GM12801 (cell line): ENCODE results near the gene CAMK2B.

ENCODE experiments used
- TF ChIP-seq, protein P1 (sequence below): IDR thresholded peaks from one replicate; pipeline ENCODE4 v1.5.1; 2011; ENCODE audit warnings: control low read depth; ENCODE audit not compliant: insufficient read length; ENCODE audit errors: extremely low read depth

Gene CAMK2B

DNA sequence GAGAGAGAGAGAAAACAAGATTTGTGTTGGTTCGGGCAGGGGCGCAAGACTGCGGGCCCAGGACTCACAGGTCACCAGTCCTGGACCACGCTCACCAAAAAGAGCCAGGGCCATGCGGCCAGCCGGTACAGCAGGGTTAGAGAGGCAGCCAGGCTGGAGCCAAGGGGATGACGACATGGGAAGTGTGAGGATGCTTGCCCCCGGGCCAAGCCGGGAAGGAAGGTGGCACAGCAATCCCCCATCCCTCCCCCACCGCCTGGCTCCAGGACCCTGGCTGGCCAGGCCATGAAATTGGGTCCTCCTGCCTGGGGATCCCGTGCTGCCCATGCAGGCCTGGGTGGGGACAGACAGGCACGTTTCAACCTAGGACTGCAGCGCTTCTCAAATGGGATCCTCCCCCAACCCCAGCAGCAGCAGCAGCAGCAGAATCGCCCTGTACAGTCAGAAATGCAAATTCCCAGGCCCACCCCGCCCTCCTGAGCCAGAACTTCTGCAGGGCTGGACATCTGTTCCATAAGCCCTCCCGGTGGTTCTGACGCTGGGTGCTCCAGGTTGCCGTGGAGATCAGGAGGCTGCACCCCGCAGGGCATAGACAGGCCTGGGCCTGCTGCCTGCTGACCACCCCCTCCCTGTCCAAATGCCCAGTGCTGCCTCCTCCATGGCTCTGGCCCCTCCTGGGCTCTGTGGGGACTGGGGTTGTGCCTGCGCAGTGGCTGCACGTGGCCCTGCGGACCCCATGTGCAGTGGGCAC lies 89.6 kb downstream of the CAMK2B start:
- TF ChIP-seq, protein P1, sequence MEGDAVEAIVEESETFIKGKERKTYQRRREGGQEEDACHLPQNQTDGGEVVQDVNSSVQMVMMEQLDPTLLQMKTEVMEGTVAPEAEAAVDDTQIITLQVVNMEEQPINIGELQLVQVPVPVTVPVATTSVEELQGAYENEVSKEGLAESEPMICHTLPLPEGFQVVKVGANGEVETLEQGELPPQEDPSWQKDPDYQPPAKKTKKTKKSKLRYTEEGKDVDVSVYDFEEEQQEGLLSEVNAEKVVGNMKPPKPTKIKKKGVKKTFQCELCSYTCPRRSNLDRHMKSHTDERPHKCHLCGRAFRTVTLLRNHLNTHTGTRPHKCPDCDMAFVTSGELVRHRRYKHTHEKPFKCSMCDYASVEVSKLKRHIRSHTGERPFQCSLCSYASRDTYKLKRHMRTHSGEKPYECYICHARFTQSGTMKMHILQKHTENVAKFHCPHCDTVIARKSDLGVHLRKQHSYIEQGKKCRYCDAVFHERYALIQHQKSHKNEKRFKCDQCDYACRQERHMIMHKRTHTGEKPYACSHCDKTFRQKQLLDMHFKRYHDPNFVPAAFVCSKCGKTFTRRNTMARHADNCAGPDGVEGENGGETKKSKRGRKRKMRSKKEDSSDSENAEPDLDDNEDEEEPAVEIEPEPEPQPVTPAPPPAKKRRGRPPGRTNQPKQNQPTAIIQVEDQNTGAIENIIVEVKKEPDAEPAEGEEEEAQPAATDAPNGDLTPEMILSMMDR: no peak

DNA sequence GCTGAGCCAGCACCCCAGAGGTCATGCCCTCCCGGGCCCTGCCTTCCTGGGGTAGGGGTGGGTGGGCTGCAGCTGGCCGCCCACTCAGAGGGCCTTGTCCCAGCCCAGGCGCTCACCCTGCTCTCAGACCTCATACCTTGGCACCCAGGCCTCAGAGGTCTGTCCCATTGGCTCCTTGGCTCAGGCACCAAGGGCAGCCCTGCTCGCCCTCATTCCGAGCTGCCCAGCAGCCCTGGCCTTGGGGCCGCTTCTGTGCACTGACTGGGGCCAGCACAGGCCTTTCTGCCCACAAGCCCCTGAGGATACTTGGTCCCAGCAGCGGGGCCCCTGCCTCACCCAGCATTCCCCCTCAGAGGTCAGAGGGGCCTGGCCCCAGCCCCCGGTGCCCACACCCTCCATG lies 90.3 kb downstream of the CAMK2B start:
- TF ChIP-seq, protein P1: no peak

- TF ChIP-seq, protein P1: no peak
These were observed 92.3 kb downstream of the CAMK2B start for GRCh38 chr7:44232901-44233715.

GRCh38 chr7:44232396-44232795 lies 93.0 kb downstream of the CAMK2B start:
- TF ChIP-seq, protein P1: no peak

DNA sequence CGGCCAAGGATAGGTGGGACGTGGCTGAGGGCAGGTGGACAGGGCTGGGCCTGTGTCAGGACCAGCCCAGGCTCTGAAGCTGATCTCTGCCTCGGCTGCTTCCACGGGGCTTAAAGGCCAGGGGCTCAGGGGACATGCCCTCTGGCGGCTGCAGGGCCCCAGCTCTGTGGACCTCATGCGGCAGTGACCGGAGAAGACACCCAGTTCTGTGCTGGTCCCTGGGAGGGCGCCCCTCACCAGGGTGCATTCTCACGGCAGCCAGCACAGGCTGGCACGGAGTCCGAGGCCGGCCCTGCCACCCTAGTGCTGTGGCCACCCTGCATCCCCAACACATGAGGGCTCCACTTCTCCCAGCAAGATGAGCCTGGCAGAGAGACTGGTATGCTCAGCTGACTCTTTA lies 94.3 kb downstream of the CAMK2B start:
- TF ChIP-seq, protein P1: no peak

- TF ChIP-seq, protein P1: no peak
These were observed 95.1 kb downstream of the CAMK2B start for GRCh38 chr7:44230286-44230685.

DNA sequence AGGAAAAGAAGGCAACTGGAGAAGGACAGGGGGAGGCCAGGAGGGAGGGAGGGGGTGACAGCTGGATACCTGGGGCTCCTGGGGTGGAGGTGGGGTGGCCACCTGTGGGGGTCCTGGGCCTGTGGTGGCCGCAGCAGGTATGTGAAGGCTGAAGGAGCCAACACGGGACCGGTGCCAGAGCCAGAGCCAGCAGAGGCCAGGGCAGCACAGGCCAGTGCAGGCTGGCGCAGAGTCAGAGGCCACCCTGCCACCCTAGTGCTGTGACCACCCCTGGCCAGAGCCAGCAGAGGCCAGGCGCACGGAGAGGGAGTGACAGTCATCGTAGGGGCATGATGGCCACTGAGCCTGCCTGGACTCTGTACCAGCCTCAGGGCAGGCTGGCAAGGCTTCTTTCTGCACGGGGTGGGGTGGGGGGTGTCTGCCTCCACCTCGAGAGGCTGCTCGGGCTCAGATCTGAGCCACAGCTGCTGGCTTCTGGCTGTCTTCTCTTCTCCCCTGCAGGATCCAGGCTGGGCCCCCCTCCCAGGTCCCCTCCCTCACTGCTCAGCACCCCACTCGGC lies 95.8 kb downstream of the CAMK2B start:
- TF ChIP-seq, protein P1: no peak
